ENCODE results near the gene POLA1.
A peak's percentile ranks its signal among the peaks of the same experiment; 100 is the strongest.

POLA1 gene

GRCh38 chrX:24702362-24703184 is 8.9 kb downstream of the POLA1 start:
- DNase-seq, result no peak

GRCh38 chrX:24703185-24703494 is 9.4 kb downstream of the POLA1 start:
- no peak for DNase-seq

GRCh38 chrX:24718771-24719170 is 25.1 kb downstream of the POLA1 start:
- no peak for DNase-seq

GRCh38 chrX:24720036-24720435 is 26.3 kb downstream of the POLA1 start:
- no peak for DNase-seq

GRCh38 chrX:24728530-24728929 is 34.8 kb downstream of the POLA1 start:
- no peak for DNase-seq

- DNase-seq, result peak; percentile 13
Observed at GRCh38 chrX:24732766-24733500, 39.2 kb downstream of the POLA1 start.

- no peak for DNase-seq
Observed at GRCh38 chrX:24741330-24741729, 47.6 kb downstream of the POLA1 start.

GRCh38 chrX:24748196-24748595 is 54.5 kb downstream of the POLA1 start:
- no peak for DNase-seq

GRCh38 chrX:24759786-24760185 is 66.1 kb downstream of the POLA1 start:
- no peak for DNase-seq

GRCh38 chrX:24760363-24761000 is 66.8 kb downstream of the POLA1 start:
- peak; percentile 68 for DNase-seq

- DNase-seq, result no peak
Observed at GRCh38 chrX:24761306-24761705, 67.6 kb downstream of the POLA1 start.

- DNase-seq, result no peak
Observed at GRCh38 chrX:24763989-24764388, 70.3 kb downstream of the POLA1 start.

- no peak for DNase-seq
Observed at GRCh38 chrX:24767557-24767956, 73.8 kb downstream of the POLA1 start.

GRCh38 chrX:24768556-24768955 is 74.8 kb downstream of the POLA1 start:
- DNase-seq, result no peak

GRCh38 chrX:24774650-24775049 is 80.9 kb downstream of the POLA1 start:
- no peak for DNase-seq

- DNase-seq, result no peak
Observed at GRCh38 chrX:24775891-24776290, 82.2 kb downstream of the POLA1 start.

GRCh38 chrX:24777660-24778059 is 83.9 kb downstream of the POLA1 start:
- no peak for DNase-seq

GRCh38 chrX:24782011-24782410 is 88.3 kb downstream of the POLA1 start:
- DNase-seq, result no peak

- no peak for DNase-seq
Observed at GRCh38 chrX:24789047-24789446, 95.3 kb downstream of the POLA1 start.

- DNase-seq, result no peak
Observed at GRCh38 chrX:24790166-24790565, 96.4 kb downstream of the POLA1 start.

- no peak for DNase-seq
Observed at GRCh38 chrX:24796204-24796603, 102.5 kb downstream of the POLA1 start.

GRCh38 chrX:24799078-24799477 is 105.4 kb downstream of the POLA1 start:
- DNase-seq, result no peak

- DNase-seq, result no peak
Observed at GRCh38 chrX:24799565-24799964, 105.8 kb downstream of the POLA1 start.

- DNase-seq, result no peak
Observed at GRCh38 chrX:24805201-24805600, 111.5 kb downstream of the POLA1 start.

All from fibroblast of upper back skin (primary cell).